ENCODE data around the gene RGS7.
A peak's percentile ranks its signal among the peaks of the same experiment; 100 is the strongest.

RGS7 gene

GRCh38 chr1:241356519-241357365 is at the start of gene RGS7:
TSS of gene RGS7 (minus strand) at chr1:241357205.
- DNase-seq, result peak; percentile 77

- no peak for DNase-seq
These were observed 49.4 kb upstream of the RGS7 start for GRCh38 chr1:241406421-241406820.

- DNase-seq, result peak; percentile 40
These were observed 44.2 kb upstream of the RGS7 start for GRCh38 chr1:241401156-241401555.

GRCh38 chr1:241396747-241397681 is 40.0 kb upstream of the RGS7 start:
- DNase-seq, result peak; percentile 60

GRCh38 chr1:241391926-241392710 is 35.1 kb upstream of the RGS7 start:
- DNase-seq, result peak; percentile 89

- peak; percentile 15 for DNase-seq
These were observed 33.5 kb upstream of the RGS7 start for GRCh38 chr1:241390526-241390925.

- DNase-seq, result no peak
These were observed 32.4 kb upstream of the RGS7 start for GRCh38 chr1:241389400-241389799.

- peak; percentile 43 for DNase-seq
These were observed 30.2 kb upstream of the RGS7 start for GRCh38 chr1:241387216-241387615.

GRCh38 chr1:241376701-241377100 is 19.7 kb upstream of the RGS7 start:
- peak; percentile 83 for DNase-seq

- no peak for DNase-seq
These were observed 18.9 kb upstream of the RGS7 start for GRCh38 chr1:241375886-241376285.

- no peak for DNase-seq
These were observed 9.2 kb upstream of the RGS7 start for GRCh38 chr1:241366196-241366595.

GRCh38 chr1:241362350-241362749 is 5.3 kb upstream of the RGS7 start:
- DNase-seq, result no peak

GRCh38 chr1:241357366-241358340 is 648 bp upstream of the RGS7 start:
- DNase-seq, result no peak

- DNase-seq, result peak; percentile 51
These were observed 852 bp downstream of the RGS7 start for GRCh38 chr1:241356187-241356518.

- no peak for DNase-seq
These were observed 1.5 kb downstream of the RGS7 start for GRCh38 chr1:241355311-241356010.

GRCh38 chr1:241352401-241352800 is 4.6 kb downstream of the RGS7 start:
- DNase-seq, result no peak

GRCh38 chr1:241351841-241352240 is 5.2 kb downstream of the RGS7 start:
- DNase-seq, result no peak

GRCh38 chr1:241343956-241344355 is 13.0 kb downstream of the RGS7 start:
- DNase-seq, result no peak

- DNase-seq, result no peak
These were observed 20.7 kb downstream of the RGS7 start for GRCh38 chr1:241336335-241336734.

- DNase-seq, result peak; percentile 19
These were observed 24.0 kb downstream of the RGS7 start for GRCh38 chr1:241332987-241333386.

- DNase-seq, result no peak
These were observed 25.0 kb downstream of the RGS7 start for GRCh38 chr1:241332037-241332409.

All from NCI-H69 (cell line).